HCT116 (cell line): ENCODE data around the gene ZBTB1.
"Not testable (repeated sequence)": the region's sequence is repeated elsewhere in the genome, so short reads cannot be mapped to it uniquely, and the experiment has no call there.

Experiments
- CTCF ChIP-seq, 3 experiments: fragments of 200-600 bp in 1 of 3; sonication (generic) in 1 of 3; IDR thresholded peaks in 2 of 3; conservative IDR thresholded peaks in 1 of 3; 2 replicates each; pipeline ENCODE4 v1.5.1; 2012 to 2017; ENCODE audit warnings: low read depth in 2 of 3, low read length in 2 of 3, antibody characterized with exemption in 1 of 3, borderline replicate concordance in 1 of 3, control low read depth in 1 of 3, mild to moderate bottlenecking in 1 of 3, mixed read lengths in 1 of 3, mixed run types in 1 of 3, moderate library complexity in 1 of 3; ENCODE audit not compliant: insufficient read depth in 1 of 3
- POLR2AphosphoS5 ChIP-seq: IDR thresholded peaks from 2 replicates; pipeline ENCODE4 v1.6.1; 2011; ENCODE audit warnings: mild to moderate bottlenecking, low read depth, low read length, moderate library complexity
- RAD21 ChIP-seq: IDR thresholded peaks from 2 replicates; pipeline ENCODE4 v1.6.1; 2012; ENCODE audit warnings: low read depth, mild to moderate bottlenecking
- YY1 ChIP-seq: IDR thresholded peaks from 2 replicates; pipeline ENCODE4 v1.6.1; 2011; ENCODE audit warnings: low read length, low read depth, moderate library complexity, mild to moderate bottlenecking; ENCODE audit not compliant: insufficient replicate concordance; ENCODE audit errors: extremely low read depth
- TF ChIP-seq, protein P1 (sequence below): IDR thresholded peaks from 2 replicates; pipeline ENCODE4 v1.6.1; 2011; ENCODE audit warnings: mild to moderate bottlenecking, low read length, moderate library complexity; ENCODE audit not compliant: insufficient replicate concordance; ENCODE audit errors: extremely low read depth

DNA sequence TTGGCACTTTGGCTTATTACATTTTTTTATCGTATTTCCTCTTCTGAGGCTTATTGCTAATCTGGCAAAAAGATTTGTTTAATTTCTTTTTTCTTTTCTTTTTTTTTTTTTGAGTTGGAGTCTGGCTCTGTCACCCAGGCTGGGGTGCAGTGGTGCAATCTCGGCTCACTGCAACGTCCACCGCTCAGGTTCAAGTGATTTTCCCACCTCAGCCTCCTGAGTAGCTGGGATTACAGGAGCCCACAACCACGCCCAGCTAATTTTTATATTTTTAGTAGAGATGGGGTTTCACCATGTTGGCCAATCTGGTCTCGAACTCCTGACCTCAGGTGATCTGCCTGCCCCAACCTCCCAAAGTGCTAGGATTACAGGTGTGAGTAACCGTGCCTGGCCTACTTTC is 65.1 kb downstream of the ZBTB1 start:
- TF ChIP-seq POLR2AphosphoS5; CTCF (IDR thresholded peaks at IDR 0.05 in 2 of 3, conservative IDR thresholded peaks at IDR 0.05 in 1 of 3; ENCODE audit: borderline replicate concordance in 1 of 3, insufficient read depth in 1 of 3, low read depth in 2 of 3, low read length in 2 of 3); RAD21; YY1: not testable (repeated sequence)
- TF ChIP-seq, protein P1, sequence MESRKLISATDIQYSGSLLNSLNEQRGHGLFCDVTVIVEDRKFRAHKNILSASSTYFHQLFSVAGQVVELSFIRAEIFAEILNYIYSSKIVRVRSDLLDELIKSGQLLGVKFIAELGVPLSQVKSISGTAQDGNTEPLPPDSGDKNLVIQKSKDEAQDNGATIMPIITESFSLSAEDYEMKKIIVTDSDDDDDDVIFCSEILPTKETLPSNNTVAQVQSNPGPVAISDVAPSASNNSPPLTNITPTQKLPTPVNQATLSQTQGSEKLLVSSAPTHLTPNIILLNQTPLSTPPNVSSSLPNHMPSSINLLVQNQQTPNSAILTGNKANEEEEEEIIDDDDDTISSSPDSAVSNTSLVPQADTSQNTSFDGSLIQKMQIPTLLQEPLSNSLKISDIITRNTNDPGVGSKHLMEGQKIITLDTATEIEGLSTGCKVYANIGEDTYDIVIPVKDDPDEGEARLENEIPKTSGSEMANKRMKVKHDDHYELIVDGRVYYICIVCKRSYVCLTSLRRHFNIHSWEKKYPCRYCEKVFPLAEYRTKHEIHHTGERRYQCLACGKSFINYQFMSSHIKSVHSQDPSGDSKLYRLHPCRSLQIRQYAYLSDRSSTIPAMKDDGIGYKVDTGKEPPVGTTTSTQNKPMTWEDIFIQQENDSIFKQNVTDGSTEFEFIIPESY = not testable (repeated sequence)
